Gastrocnemius medialis (tissue), 4 donors: ENCODE measurements around the gene ZNF670. TPM values are rescaled to one million over a fixed set of nuclear protein-coding genes. Genes with fewer than 3 reads are reported as not detected.

Experiments used
- ATAC-seq, 2 donors: fragments of 150-250 bp; one replicate each; pipeline ENCODE4 v1.9.1; 2016
- DNase-seq, 2 donors: peaks; one replicate each; pipeline ENCODE4 v3.0.0-alpha.2; 2019
- H3K27ac ChIP-seq, 4 donors: fragments of 200-600 bp; sonication (generic); 1 replicate in 1 of 4; 2 replicates in 3 of 4; pipeline ENCODE4 v1.5.1; 2016 to 2018; ENCODE audit warnings: mild to moderate bottlenecking in 2 of 4, moderate library complexity in 1 of 4
- H3K27me3 ChIP-seq, 3 donors: fragments of 200-600 bp; sonication (generic) in 2 of 3; 1 replicate in 1 of 3; 2 replicates in 2 of 3; pipeline versions ENCODE4 v1.5.1 to v1.6.0; 2016 to 2019; ENCODE audit warnings: mild to moderate bottlenecking in 1 of 3, moderate library complexity in 1 of 3
- H3K36me3 ChIP-seq, 2 donors: fragments of 200-600 bp; sonication (generic) in 1 of 2; one replicate each; pipeline ENCODE4 v1.5.1; 2017 to 2018
- H3K4me1 ChIP-seq, 2 donors: fragments of 200-600 bp; sonication (generic) in 1 of 2; one replicate each; pipeline ENCODE4 v1.5.1; 2016 to 2017; ENCODE audit warnings: mild to moderate bottlenecking in 2 of 2
- H3K4me3 ChIP-seq, 4 donors: fragments of 200-600 bp; sonication (generic) in 3 of 4; 1 replicate in 1 of 4; 2 replicates in 3 of 4; pipeline ENCODE4 v1.5.1; 2016 to 2019; ENCODE audit warnings: mild to moderate bottlenecking in 2 of 4
- H3K9me3 ChIP-seq, 3 donors: fragments of 200-600 bp; sonication (generic) in 2 of 3; 1 replicate in 1 of 3; 2 replicates in 2 of 3; pipeline ENCODE4 v1.5.1; 2016 to 2019
- CTCF ChIP-seq, 5 experiments: fragments of 450-650 bp in 3 of 5; fragments of 200-600 bp in 2 of 5; sonication (generic) in 2 of 5; IDR thresholded peaks in 4 of 5; conservative IDR thresholded peaks in 1 of 5; 1 replicate in 4 of 5; 2 replicates in 1 of 5; pipeline ENCODE4 v1.5.1; 2016 to 2019; ENCODE audit warnings: antibody characterized with exemption in 5 of 5, mild to moderate bottlenecking in 3 of 5, moderate library complexity in 3 of 5
- POLR2A ChIP-seq, 2 donors: fragments of 450-650 bp; IDR thresholded peaks; one replicate each; pipeline ENCODE4 v1.6.1; 2017; ENCODE audit warnings: antibody characterized with exemption in 2 of 2, mild to moderate bottlenecking in 2 of 2, moderate library complexity in 2 of 2
- in situ Hi-C, 4 donors: fragments of 200-750 bp; cut with MboI; loops; one replicate each; pipeline versions ENCODE4 v1.15.0 to v1.8.0; 2017; ENCODE audit warnings: low sequenced_read_pairs in 4 of 4
- intact Hi-C: fragments of 100-400 bp; cut with DNase I; formaldehyde crosslinking; loops from one replicate; pipeline ENCODE4 v1.15.1; 2023; ENCODE audit warnings: low total_unique reads
- total RNA-seq, 4 donors: library from RNA; depleted of rRNA; stranded (reverse); fragments of >200 nt; gene quantifications; one replicate each; pipeline versions ENCODE4 v1.1.0 to v1.2.3, GENCODE V29; 2016

ZNF670 gene
- total RNA-seq, 4 donors from 2014 or later, result 0.49 to 1.3 (median 0.52) TPM

- intact Hi-C loops, result no loop called here
- Histone ChIP-seq H3K27me3 (no peaks in the 10 kb centered on the region), H3K27ac (no peak overlapping the region), H3K4me3 (no peak overlapping the region), H3K36me3 (no peaks in the 10 kb centered on the region), H3K4me1 (no peaks in the 10 kb centered on the region), H3K9me3 (no peaks in the 10 kb centered on the region)
- in situ Hi-C loops, result no loop called here
- no peak for ATAC-seq
- DNase-seq, result no peak
- TF ChIP-seq POLR2A (IDR thresholded peaks at IDR 0.05) (no peak), CTCF (IDR thresholded peaks at IDR 0.05 in 4 of 5, conservative IDR thresholded peaks at IDR 0.05 in 1 of 5) (no peak)
Measured at GRCh38 chr1:247084771-247085170, 6.2 kb upstream of the ZNF670 start.

- Histone ChIP-seq H3K9me3 (no peaks in the 10 kb centered on the region), H3K27me3 (no peaks in the 10 kb centered on the region), H3K27ac (peak overlapping the region; percentile 75 to 85 (median 78)), H3K4me3 (peak overlapping the region; percentile 78 to 100 (median 90)), H3K36me3 (no peaks in the 10 kb centered on the region), H3K4me1 (peaks cover 8 to 14% of the 10 kb centered on the region in 2 donors)
- DNase-seq (no peak), ATAC-seq (no peak)
- TF ChIP-seq POLR2A (IDR thresholded peaks at IDR 0.05) (no peak), CTCF (IDR thresholded peaks at IDR 0.05 in 4 of 5, conservative IDR thresholded peaks at IDR 0.05 in 1 of 5) (no peak)
- intact Hi-C loops (loop anchor here (5.0 kb wide), 1 partner anchor 147 kb away; the partner anchor contains the start of gene AHCTF1), in situ Hi-C loops (no loop called here)
Measured at GRCh38 chr1:247079141-247079874, 697 bp upstream of the ZNF670 start.

DNA sequence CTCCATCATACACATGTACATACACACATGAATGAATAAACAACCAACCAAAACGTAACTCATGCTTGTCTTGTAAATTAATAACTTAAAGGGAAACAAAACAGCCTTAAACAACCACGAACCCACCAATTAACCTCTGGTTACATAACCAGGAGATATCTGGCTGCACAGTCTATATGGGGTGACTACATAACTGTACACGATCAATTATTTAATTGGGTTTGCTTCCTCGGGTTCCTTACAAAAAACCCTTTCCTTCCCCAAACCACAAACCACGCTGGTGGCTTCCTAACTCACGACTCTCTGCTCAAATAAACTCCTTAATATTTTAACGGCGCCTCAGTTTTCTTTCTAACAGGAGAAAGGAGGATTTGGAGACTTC, 744 bp downstream of the ZNF670 start:
- Histone ChIP-seq H3K9me3 (no peaks in the 10 kb centered on the region), H3K4me3 (peak overlapping the region; percentile 78 to 100 (median 90)), H3K27ac (peak overlapping the region; percentile 75 to 85 (median 78)), H3K4me1 (peaks cover 8 to 14% of the 10 kb centered on the region in 2 donors), H3K36me3 (no peaks in the 10 kb centered on the region), H3K27me3 (no peaks in the 10 kb centered on the region)
- TF ChIP-seq POLR2A (IDR thresholded peaks at IDR 0.05) (no peak), CTCF (IDR thresholded peaks at IDR 0.05 in 4 of 5, conservative IDR thresholded peaks at IDR 0.05 in 1 of 5) (no peak)
- intact Hi-C loops (loop anchor here (1.0 to 5.0 kb wide), 3 partner anchors 26 to 253 kb away; partner anchors contain the start of genes AHCTF1, ZNF496 and ZNF669), in situ Hi-C loops (no loop called here)
- ATAC-seq (no peak), DNase-seq (no peak)

- Histone ChIP-seq H3K27ac (no peak overlapping the region), H3K9me3 (no peaks in the 10 kb centered on the region), H3K4me1 (peaks cover 8 to 14% of the 10 kb centered on the region in 2 donors), H3K27me3 (no peaks in the 10 kb centered on the region), H3K4me3 (peak overlapping the region in 2 of 4 donors; percentile 78 to 100), H3K36me3 (no peaks in the 10 kb centered on the region)
- in situ Hi-C loops (no loop called here), intact Hi-C loops (loop anchor here (5.0 kb wide), 1 partner anchor 145 kb away; the partner anchor contains the start of gene AHCTF1)
- ATAC-seq (no peak), DNase-seq (no peak)
- no peak for TF ChIP-seq POLR2A (IDR thresholded peaks at IDR 0.05)
- TF ChIP-seq CTCF (IDR thresholded peaks at IDR 0.05 in 4 of 5, conservative IDR thresholded peaks at IDR 0.05 in 1 of 5), result no peak
Measured at GRCh38 chr1:247077213-247077612, 1.4 kb downstream of the ZNF670 start.
